MCF 10A (cell line): Measurements from ENCODE around the gene BRICD5. TPM values are rescaled to one million over a fixed set of nuclear protein-coding genes. Genes with fewer than 3 reads are reported as not detected.

Experiments
- BruUV-seq: library from RNA; stranded (reverse); fragments of 400-500 nt; replicated peaks from 2 replicates; lab custom pipeline; 2021; lab: Mats Ljungman, UMichigan
- CTCF ChIA-PET: fragments of 300-600 bp; sonication (Branson Sonifier 250); formaldehyde crosslinking; extraction: SDS; loops from one replicate; lab custom pipeline; 2021; ENCODE audit warnings: antibody characterized with exemption, inconsistent platforms; lab: Yijun Ruan, JAX
- POLR2A ChIA-PET: fragments of 300-600, 350-650 bp; sonication (Branson Sonifier 250); formaldehyde crosslinking; extraction: SDS; loops from one replicate; lab custom pipeline; 2020; ENCODE audit warnings: antibody characterized with exemption, inconsistent platforms; lab: Yijun Ruan, JAX
- DNase-seq: peaks from one replicate; pipeline ENCODE4 v3.0.0-alpha.2; 2018; ENCODE audit not compliant: unreplicated experiment
- H3K27ac Mint-ChIP-seq: one replicate; pipeline ENCODE4 v1.8.0; 2022; ENCODE audit warnings: mild to moderate bottlenecking, low read depth, mixed read lengths; ENCODE audit not compliant: unreplicated experiment
- H3K27me3 Mint-ChIP-seq: one replicate; pipeline ENCODE4 v1.8.0; 2022; ENCODE audit warnings: mixed read lengths; ENCODE audit not compliant: insufficient read depth, unreplicated experiment
- H3K36me3 Mint-ChIP-seq: one replicate; pipeline ENCODE4 v1.8.0; 2022; ENCODE audit warnings: mild to moderate bottlenecking, moderate library complexity, mixed read lengths; ENCODE audit not compliant: insufficient read depth, unreplicated experiment
- H3K4me1 Mint-ChIP-seq: one replicate; pipeline ENCODE4 v1.8.0; 2022; ENCODE audit warnings: mixed read lengths; ENCODE audit not compliant: insufficient read depth, unreplicated experiment
- H3K4me3 Mint-ChIP-seq: one replicate; pipeline ENCODE4 v1.8.0; 2022; ENCODE audit warnings: mild to moderate bottlenecking, moderate library complexity, mixed read lengths; ENCODE audit not compliant: unreplicated experiment
- H3K9me3 Mint-ChIP-seq: one replicate; pipeline ENCODE4 v1.8.0; 2022; ENCODE audit warnings: mixed read lengths; ENCODE audit not compliant: unreplicated experiment
- intact Hi-C: fragments of 100-400 bp; cut with micrococcal nuclease; formaldehyde crosslinking; loops from 2 replicates; pipeline ENCODE4 v1.14.1; 2022
- total RNA-seq: library from RNA; stranded (reverse); gene quantifications from 2 replicates; pipeline ENCODE4 v1.2.3, GENCODE V29; 2022
- TF ChIP-seq, protein P1 (sequence below): fragments of 200-600 bp; IDR thresholded peaks from one replicate; pipeline ENCODE4 v1.8.0; 2022; ENCODE audit warnings: antibody characterized with exemption, mild to moderate bottlenecking; ENCODE audit not compliant: unreplicated experiment

Gene BRICD5
- total RNA-seq, 1 experiment from 2014 or later = 4.6 TPM

DNA sequence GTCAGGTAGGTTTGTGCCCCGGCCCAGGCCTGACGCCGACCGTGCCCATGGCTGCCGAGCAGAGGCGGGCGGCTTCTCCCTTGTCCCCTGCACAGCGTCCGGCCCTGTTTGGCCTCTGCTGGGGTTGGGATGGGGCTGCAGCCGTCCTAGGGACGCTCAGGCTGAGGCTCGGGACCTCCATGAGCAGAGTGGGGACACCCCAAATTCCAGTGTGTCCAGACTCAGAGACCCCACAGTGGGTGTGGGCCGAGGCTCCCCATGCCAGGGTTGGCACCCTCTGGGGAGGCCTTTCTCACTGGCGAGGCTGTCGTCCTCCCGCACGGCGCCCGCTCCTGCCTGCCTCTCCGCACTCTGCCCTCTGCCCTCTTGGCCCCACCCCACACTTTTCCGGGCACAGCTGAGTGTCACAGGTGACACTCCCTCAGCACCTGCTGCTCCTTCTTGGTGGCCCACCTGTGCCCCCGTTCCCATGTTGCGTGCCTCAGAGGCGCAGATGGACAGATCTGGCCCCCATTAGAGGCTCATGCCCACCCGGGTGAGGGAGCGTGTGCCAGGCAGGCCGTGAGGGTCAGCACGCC, 39.0 kb downstream of the BRICD5 start:
- Mint-ChIP-seq H3K4me1 (no peaks in the 10 kb centered on the region), H3K9me3 (no peaks in the 10 kb centered on the region), H3K27me3 (no peaks in the 10 kb centered on the region), H3K4me3 (no peak overlapping the region), H3K36me3 (peaks cover 50% of the 10 kb centered on the region), H3K27ac (no peak overlapping the region)
- TF ChIP-seq, protein P1, sequence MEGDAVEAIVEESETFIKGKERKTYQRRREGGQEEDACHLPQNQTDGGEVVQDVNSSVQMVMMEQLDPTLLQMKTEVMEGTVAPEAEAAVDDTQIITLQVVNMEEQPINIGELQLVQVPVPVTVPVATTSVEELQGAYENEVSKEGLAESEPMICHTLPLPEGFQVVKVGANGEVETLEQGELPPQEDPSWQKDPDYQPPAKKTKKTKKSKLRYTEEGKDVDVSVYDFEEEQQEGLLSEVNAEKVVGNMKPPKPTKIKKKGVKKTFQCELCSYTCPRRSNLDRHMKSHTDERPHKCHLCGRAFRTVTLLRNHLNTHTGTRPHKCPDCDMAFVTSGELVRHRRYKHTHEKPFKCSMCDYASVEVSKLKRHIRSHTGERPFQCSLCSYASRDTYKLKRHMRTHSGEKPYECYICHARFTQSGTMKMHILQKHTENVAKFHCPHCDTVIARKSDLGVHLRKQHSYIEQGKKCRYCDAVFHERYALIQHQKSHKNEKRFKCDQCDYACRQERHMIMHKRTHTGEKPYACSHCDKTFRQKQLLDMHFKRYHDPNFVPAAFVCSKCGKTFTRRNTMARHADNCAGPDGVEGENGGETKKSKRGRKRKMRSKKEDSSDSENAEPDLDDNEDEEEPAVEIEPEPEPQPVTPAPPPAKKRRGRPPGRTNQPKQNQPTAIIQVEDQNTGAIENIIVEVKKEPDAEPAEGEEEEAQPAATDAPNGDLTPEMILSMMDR = no peak
- DNase-seq = no peak
- ChIA-PET CTCF (interaction anchor here (0.5 to 0.7 kb wide), 5 partner anchors 16 to 487 kb away, joined by 3 read pairs; no protein-coding TSS in a partner anchor), POLR2A (interaction anchor here (1.0 to 2.1 kb wide), 2 partner anchors 8 to 10 kb away, joined by 3 to 5 read pairs; no protein-coding TSS in a partner anchor)
- BruUV-seq = no TSS peak
- intact Hi-C loops = no loop called here

DNA sequence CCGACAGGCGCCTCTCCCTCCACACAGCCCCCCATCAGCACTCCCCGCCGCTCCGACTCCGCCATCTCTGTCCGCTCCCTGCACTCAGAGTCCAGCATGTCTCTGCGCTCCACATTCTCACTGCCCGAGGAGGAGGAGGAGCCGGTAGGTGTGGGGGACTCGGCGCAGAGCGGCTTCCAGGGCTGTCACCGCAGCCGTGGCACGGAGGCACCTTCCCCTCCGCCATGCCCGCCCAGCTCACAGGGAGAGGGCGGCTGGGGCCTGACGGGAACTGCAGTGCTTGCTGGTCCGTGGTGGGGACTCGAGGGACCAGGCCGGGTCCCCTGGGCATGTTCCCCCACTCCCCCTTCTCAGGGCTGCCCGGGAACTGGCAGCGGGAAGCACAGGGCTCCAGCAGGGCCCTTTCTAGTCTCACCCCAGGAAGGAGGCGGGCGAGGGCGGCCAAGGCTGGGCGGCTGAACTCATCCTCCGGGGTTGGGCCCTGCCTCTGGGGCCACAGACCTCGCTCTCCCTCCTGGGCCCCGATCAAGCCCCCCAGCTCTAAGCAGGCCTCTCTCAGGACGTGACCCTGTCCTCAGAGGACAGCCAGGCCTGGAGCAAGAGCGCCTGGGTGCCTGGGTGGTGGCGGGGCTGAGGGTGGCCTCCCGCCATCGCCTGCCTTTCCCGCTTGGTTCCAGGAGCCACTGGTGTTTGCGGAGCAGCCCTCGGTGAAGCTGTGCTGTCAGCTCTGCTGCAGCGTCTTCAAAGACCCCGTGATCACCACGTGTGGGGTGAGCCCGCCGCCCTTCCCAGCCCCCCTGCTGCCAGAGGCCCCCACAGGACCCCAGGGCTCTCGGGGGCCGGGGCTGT, 39.9 kb downstream of the BRICD5 start:
- H3K27ac Mint-ChIP-seq = no peak overlapping the region
- POLR2A ChIA-PET = interaction anchor here (0.7 kb wide), 1 partner anchor 349 kb away, joined by 3 read pairs; no protein-coding TSS in a partner anchor
- CTCF ChIA-PET = no interaction called here
- no peaks in the 10 kb centered on the region for H3K27me3 Mint-ChIP-seq
- H3K36me3 Mint-ChIP-seq = peaks cover 50% of the 10 kb centered on the region
- TF ChIP-seq, protein P1 = no peak
- intact Hi-C loops = no loop called here
- no TSS peak for BruUV-seq
- no peak for DNase-seq
- H3K4me3 Mint-ChIP-seq = no peak overlapping the region
- H3K9me3 Mint-ChIP-seq = no peaks in the 10 kb centered on the region
- H3K4me1 Mint-ChIP-seq = no peaks in the 10 kb centered on the region

DNA sequence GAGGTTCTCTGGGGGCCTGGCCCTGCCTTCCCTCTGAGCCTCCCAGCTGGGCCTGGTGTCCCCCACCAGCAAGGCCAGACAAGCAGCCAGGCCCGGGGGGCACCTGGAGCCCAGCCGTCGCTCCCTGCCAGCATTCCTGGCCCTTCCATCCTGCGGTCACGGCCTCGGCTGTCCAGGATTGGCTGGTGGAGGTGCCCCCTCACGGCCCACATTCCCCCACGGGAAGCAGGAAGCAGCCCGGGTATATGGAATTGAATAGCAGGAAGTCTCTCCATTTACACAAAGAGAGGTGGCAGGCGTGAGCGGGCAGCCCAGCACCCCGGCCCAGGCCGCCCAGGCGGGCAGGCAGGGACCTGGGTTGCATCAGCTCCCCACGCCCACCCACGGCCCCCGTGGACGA, 40.6 kb downstream of the BRICD5 start:
- no TSS peak for BruUV-seq
- no peak overlapping the region for H3K4me3 Mint-ChIP-seq
- no peak overlapping the region for H3K27ac Mint-ChIP-seq
- TF ChIP-seq, protein P1 = no peak
- H3K9me3 Mint-ChIP-seq = no peaks in the 10 kb centered on the region
- H3K27me3 Mint-ChIP-seq = no peaks in the 10 kb centered on the region
- H3K36me3 Mint-ChIP-seq = peaks cover 43% of the 10 kb centered on the region
- H3K4me1 Mint-ChIP-seq = no peaks in the 10 kb centered on the region
- intact Hi-C loops = no loop called here
- DNase-seq = no peak
- POLR2A ChIA-PET = interaction anchor here (0.7 kb wide), 1 partner anchor 349 kb away, joined by 3 read pairs; no protein-coding TSS in a partner anchor
- CTCF ChIA-PET = no interaction called here

DNA sequence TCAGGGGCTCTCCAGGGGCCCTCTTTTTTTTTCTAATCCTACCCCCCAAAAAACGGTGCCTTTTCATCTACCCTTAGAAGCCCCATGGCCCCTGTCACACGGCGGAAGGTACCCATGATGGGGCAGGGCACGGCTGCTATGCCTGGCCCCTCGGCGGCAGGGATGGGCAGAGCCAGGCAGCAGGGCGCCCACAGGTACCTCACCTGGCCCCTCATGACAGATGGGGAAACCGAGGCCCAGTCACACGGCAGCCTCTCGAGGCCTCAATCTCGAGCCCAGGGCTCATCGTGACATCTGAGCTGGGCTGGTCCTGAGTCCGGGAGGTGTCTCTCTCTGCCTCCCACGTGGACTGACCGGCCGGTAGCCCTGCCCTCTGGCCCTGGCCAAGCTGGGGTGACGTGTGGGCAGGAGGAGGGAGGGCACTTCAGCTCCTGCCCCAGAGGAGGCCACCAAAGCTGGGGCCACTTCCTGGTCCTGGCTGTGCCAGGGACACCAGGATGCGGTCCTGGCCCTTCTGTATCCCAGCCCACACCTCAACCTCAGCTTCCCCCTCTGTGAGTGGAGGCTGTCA, 43.5 kb downstream of the BRICD5 start:
- POLR2A ChIA-PET = interaction anchor here (0.6 to 2.0 kb wide), 3 partner anchors 10 to 13 kb away, joined by 3 to 11 read pairs (median 3); partner anchors contain the start of gene TRAF7
- no peak overlapping the region for H3K4me3 Mint-ChIP-seq
- H3K4me1 Mint-ChIP-seq = peaks cover 8% of the 10 kb centered on the region
- no TSS peak for BruUV-seq
- intact Hi-C loops = no loop called here
- no peaks in the 10 kb centered on the region for H3K9me3 Mint-ChIP-seq
- H3K27ac Mint-ChIP-seq = no peak overlapping the region
- H3K36me3 Mint-ChIP-seq = peaks cover 30% of the 10 kb centered on the region
- DNase-seq = no peak
- H3K27me3 Mint-ChIP-seq = no peaks in the 10 kb centered on the region
- CTCF ChIA-PET = interaction anchor here (1.2 to 2.5 kb wide), 2 partner anchors 14 to 28 kb away, joined by 3 to 8 read pairs; no protein-coding TSS in a partner anchor
- TF ChIP-seq, protein P1 = no peak
